B cell (primary cell): ENCODE measurements around the gene AGGF1. TPM values are rescaled to one million over a fixed set of nuclear protein-coding genes. Genes with fewer than 3 reads are reported as not detected.

Experiments
- ATAC-seq: fragments of 200-7000 bp; cut with Tn5 transposase; one replicate; pipeline ENCODE4 v1.10.0; 2021; ENCODE audit warnings: low read depth, mild to moderate bottlenecking, moderate number of reproducible peaks, moderate library complexity
- CTCF ChIA-PET: fragments of 350-600 bp; sonication (Branson Sonifier 250); formaldehyde crosslinking; loops from one replicate; lab custom pipeline; 2021; ENCODE audit warnings: antibody characterized with exemption, inconsistent platforms; lab: Charles Lee
- POLR2A ChIA-PET: fragments of 350-600 bp; sonication (Branson Sonifier 250); formaldehyde crosslinking; loops from one replicate; lab custom pipeline; 2021; ENCODE audit warnings: antibody characterized with exemption; lab: Charles Lee
- DNase-seq: peaks from one replicate; pipeline ENCODE4 v3.0.0; 2013
- H2AFZ ChIP-seq: 2 replicates; pipeline ENCODE4 v1.6.1; 2012; ENCODE audit warnings: mild to moderate bottlenecking, low read depth, low read length; ENCODE audit not compliant: insufficient read depth, poor library complexity, severe bottlenecking
- H3K27ac ChIP-seq, 2 donors: 1 replicate in 1 of 2; 2 replicates in 1 of 2; pipeline ENCODE4 v1.5.1; 2012 to 2013; ENCODE audit warnings: low read length in 2 of 2, mild to moderate bottlenecking in 2 of 2, moderate library complexity in 1 of 2
- H3K27me3 ChIP-seq, 4 experiments: fragments of 200-600 bp in 1 of 4; sonication (generic) in 1 of 4; replicated peaks in 1 of 4; 1 replicate in 2 of 4; 2 replicates in 2 of 4; pipeline versions ENCODE4 v1.6.1 to v1.7.0; 2013 to 2016; ENCODE audit warnings: low read length in 3 of 4, mild to moderate bottlenecking in 2 of 4, mixed read lengths in 1 of 4, moderate library complexity in 1 of 4; ENCODE audit not compliant: insufficient read depth in 4 of 4, control insufficient read depth in 3 of 4; ENCODE audit errors: control extremely low read depth in 1 of 4
- H3K36me3 ChIP-seq, 2 experiments: replicated peaks in 1 of 2; 1 replicate in 1 of 2; 2 replicates in 1 of 2; pipeline versions ENCODE4 v1.6.1 to v1.7.1; 2013; ENCODE audit warnings: low read length in 1 of 2; ENCODE audit not compliant: insufficient read depth in 2 of 2, control insufficient read depth in 1 of 2; ENCODE audit errors: control extremely low read depth in 1 of 2, extremely low read depth in 1 of 2
- H3K4me1 ChIP-seq, 2 donors: fragments of 200-600 bp in 1 of 2; sonication (generic) in 1 of 2; 1 replicate in 1 of 2; 2 replicates in 1 of 2; pipeline versions ENCODE4 v1.5.1 to v1.6.1; 2013 to 2017; ENCODE audit warnings: low read length in 2 of 2; ENCODE audit not compliant: control insufficient read depth in 2 of 2, insufficient read depth in 2 of 2
- H3K4me2 ChIP-seq: replicated peaks from 2 replicates; pipeline ENCODE3; 2012; ENCODE audit warnings: mild to moderate bottlenecking, low read depth, low read length; ENCODE audit not compliant: poor library complexity, severe bottlenecking
- H3K4me3 ChIP-seq, 5 experiments: fragments of 200-600 bp in 1 of 5; sonication (generic) in 1 of 5; 1 replicate in 3 of 5; 2 replicates in 2 of 5; pipeline versions ENCODE4 v1.5.1 to v1.7.0; 2011 to 2016; ENCODE audit warnings: low read length in 4 of 5, mild to moderate bottlenecking in 4 of 5, low read depth in 2 of 5, control low read depth in 1 of 5, moderate library complexity in 1 of 5; ENCODE audit not compliant: insufficient read depth in 1 of 5; ENCODE audit errors: control extremely low read depth in 1 of 5, extremely low read depth in 1 of 5
- H3K79me2 ChIP-seq: fragments of 200-600 bp; sonication (generic); one replicate; pipeline ENCODE4 v1.6.0; 2016; ENCODE audit warnings: low read length; ENCODE audit not compliant: control insufficient read depth, insufficient read depth
- H3K9ac ChIP-seq: fragments of 200-600 bp; sonication (generic); 2 replicates; pipeline ENCODE4 v1.6.1; 2017; ENCODE audit warnings: mild to moderate bottlenecking, low read length, moderate library complexity
- H3K9me3 ChIP-seq, 3 donors: one replicate each; pipeline versions ENCODE4 v1.6.1 to v1.7.1; 2013; ENCODE audit warnings: low read length in 2 of 3; ENCODE audit not compliant: control insufficient read depth in 2 of 3, insufficient read depth in 1 of 3; ENCODE audit errors: control extremely low read depth in 1 of 3
- H4K20me1 ChIP-seq: 2 replicates; pipeline ENCODE4 v1.6.0; 2012; ENCODE audit warnings: mild to moderate bottlenecking, low read length; ENCODE audit not compliant: insufficient read depth, control insufficient read depth, poor library complexity, severe bottlenecking
- H3K27ac Mint-ChIP-seq: one replicate; pipeline ENCODE4 v1.8.0; 2021; ENCODE audit warnings: mixed read lengths
- H3K27me3 Mint-ChIP-seq: one replicate; pipeline ENCODE4 v1.8.0; 2021; ENCODE audit warnings: mixed read lengths
- H3K4me1 Mint-ChIP-seq: one replicate; pipeline ENCODE4 v1.8.0; 2021; ENCODE audit warnings: mixed read lengths
- H3K4me3 Mint-ChIP-seq: one replicate; pipeline ENCODE4 v1.8.0; 2021; ENCODE audit warnings: mixed read lengths
- H3K9me3 Mint-ChIP-seq: one replicate; pipeline ENCODE4 v1.8.0; 2022; ENCODE audit warnings: mixed read lengths; ENCODE audit not compliant: insufficient read depth
- EZH2 ChIP-seq: IDR thresholded peaks from 2 replicates; pipeline ENCODE4 v1.6.1; 2012; ENCODE audit warnings: borderline replicate concordance, low read depth, mild to moderate bottlenecking, moderate library complexity, low read length; ENCODE audit not compliant: insufficient read depth, poor library complexity, severe bottlenecking
- WGBS: methylation state at CpG from one replicate; pipeline ENCODE4 v1.1.5; 2013; ENCODE audit warnings: missing lambda C conversion rate; ENCODE audit not compliant: insufficient coverage; 5-methylcytosine and 5-hydroxymethylcytosine counted together
- intact Hi-C: fragments of 100-400 bp; cut with micrococcal nuclease; formaldehyde crosslinking; loops from one replicate; pipeline ENCODE4 v1.10.0; 2022
- polyA plus RNA-seq: library from polyadenylated mRNA; depleted of rRNA; stranded (reverse); fragments of >200 nt; gene quantifications from 2 replicates; pipeline ENCODE4 v1.2.3, GENCODE V29; 2012
- total RNA-seq, 2 donors: library from RNA; stranded (reverse); fragments of 120-200 nt in 1 of 2; gene quantifications; 1 replicate in 1 of 2; 2 replicates in 1 of 2; pipeline versions ENCODE4 v1.2.3 to v1.2.4, GENCODE V29; 2013 to 2022
- TF ChIP-seq, protein P1 (sequence below): fragments of 200-600 bp; IDR thresholded peaks from one replicate; pipeline ENCODE4 v1.8.0; 2022; ENCODE audit warnings: antibody characterized with exemption, mild to moderate bottlenecking

The AGGF1 gene
- total and polyA plus RNA-seq, 2 donors (not counting 1 experiment from before 2014, with no cell fraction given): 9.3 to 25.6 TPM

GRCh38 chr5:77022511-77023417, 7.4 kb upstream of the AGGF1 start:
- no peak overlapping the region for H2AFZ ChIP-seq
- Mint-ChIP-seq H3K27ac (no peak overlapping the region), H3K9me3 (peaks cover 2% of the 10 kb centered on the region), H3K27me3 (peaks cover 48% of the 10 kb centered on the region), H3K4me3 (no peak overlapping the region), H3K4me1 (no peaks in the 10 kb centered on the region)
- H4K20me1 ChIP-seq: no peaks in the 10 kb centered on the region
- TF ChIP-seq, protein P1, sequence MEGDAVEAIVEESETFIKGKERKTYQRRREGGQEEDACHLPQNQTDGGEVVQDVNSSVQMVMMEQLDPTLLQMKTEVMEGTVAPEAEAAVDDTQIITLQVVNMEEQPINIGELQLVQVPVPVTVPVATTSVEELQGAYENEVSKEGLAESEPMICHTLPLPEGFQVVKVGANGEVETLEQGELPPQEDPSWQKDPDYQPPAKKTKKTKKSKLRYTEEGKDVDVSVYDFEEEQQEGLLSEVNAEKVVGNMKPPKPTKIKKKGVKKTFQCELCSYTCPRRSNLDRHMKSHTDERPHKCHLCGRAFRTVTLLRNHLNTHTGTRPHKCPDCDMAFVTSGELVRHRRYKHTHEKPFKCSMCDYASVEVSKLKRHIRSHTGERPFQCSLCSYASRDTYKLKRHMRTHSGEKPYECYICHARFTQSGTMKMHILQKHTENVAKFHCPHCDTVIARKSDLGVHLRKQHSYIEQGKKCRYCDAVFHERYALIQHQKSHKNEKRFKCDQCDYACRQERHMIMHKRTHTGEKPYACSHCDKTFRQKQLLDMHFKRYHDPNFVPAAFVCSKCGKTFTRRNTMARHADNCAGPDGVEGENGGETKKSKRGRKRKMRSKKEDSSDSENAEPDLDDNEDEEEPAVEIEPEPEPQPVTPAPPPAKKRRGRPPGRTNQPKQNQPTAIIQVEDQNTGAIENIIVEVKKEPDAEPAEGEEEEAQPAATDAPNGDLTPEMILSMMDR: no peak
- no peak for TF ChIP-seq EZH2
- ChIA-PET POLR2A (no interaction called here), CTCF (no interaction called here)
- peaks cover 0 to 8% (median 6%) of the 10 kb centered on the region in 4 experiments for H3K27me3 ChIP-seq
- H3K36me3 ChIP-seq: no peaks in the 10 kb centered on the region
- ATAC-seq (no peak), DNase-seq (no peak)
- no peak overlapping the region for H3K4me3 ChIP-seq
- H3K9me3 ChIP-seq: peaks cover 0 to 2% (median 2%) of the 10 kb centered on the region in 3 donors
- H3K27ac ChIP-seq: no peak overlapping the region
- H3K9ac ChIP-seq: no peak overlapping the region
- WGBS: 84% methylated on average over 3 of the region's 7 CpGs
- no peaks in the 10 kb centered on the region for H3K4me1 ChIP-seq
- no peaks in the 10 kb centered on the region for H3K79me2 ChIP-seq
- intact Hi-C loops: no loop called here
- H3K4me2 ChIP-seq: no peak overlapping the region

DNA sequence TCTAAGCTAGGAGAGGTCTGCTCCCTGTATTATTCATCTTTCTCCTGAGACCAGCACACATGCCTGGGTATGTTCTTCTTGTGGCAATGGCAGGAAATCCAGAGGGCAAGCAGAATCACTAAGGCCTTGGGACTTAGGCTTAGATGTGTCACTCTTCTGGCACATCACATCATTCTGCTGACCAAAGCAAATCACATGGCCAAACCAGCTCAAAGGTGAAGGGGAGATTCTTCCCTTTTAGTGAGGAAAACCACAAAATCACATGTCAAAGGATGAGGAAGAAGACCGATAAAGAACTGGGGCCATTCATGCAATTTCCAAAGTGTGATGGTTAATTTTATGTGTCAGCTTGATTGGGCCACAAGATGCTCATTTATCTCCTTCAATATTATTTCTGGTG, 5.7 kb upstream of the AGGF1 start:
- WGBS: no CpG with 5 or more reads among the region's 1 CpG
- intact Hi-C loops: no loop called here
- peaks cover 1% of the 10 kb centered on the region in 2 donors for H3K4me1 ChIP-seq
- H3K4me3 ChIP-seq: no peak overlapping the region
- Mint-ChIP-seq H3K27ac (no peak overlapping the region), H3K9me3 (peaks cover 9% of the 10 kb centered on the region), H3K4me1 (peaks cover 3% of the 10 kb centered on the region), H3K27me3 (peaks cover 37% of the 10 kb centered on the region), H3K4me3 (no peak overlapping the region)
- DNase-seq (no peak), ATAC-seq (no peak)
- no peak overlapping the region for H3K4me2 ChIP-seq
- H3K9me3 ChIP-seq: peaks cover 0 to 14% (median 6%) of the 10 kb centered on the region in 3 donors
- ChIA-PET CTCF (no interaction called here), POLR2A (no interaction called here)
- H3K36me3 ChIP-seq: no peaks in the 10 kb centered on the region
- H2AFZ ChIP-seq: no peak overlapping the region
- H3K27ac ChIP-seq: no peak overlapping the region
- H3K9ac ChIP-seq: no peak overlapping the region
- peaks cover 5% of the 10 kb centered on the region for H3K79me2 ChIP-seq
- H4K20me1 ChIP-seq: no peaks in the 10 kb centered on the region
- TF ChIP-seq EZH2: no peak
- TF ChIP-seq, protein P1: no peak
- peaks cover 0 to 6% (median 6%) of the 10 kb centered on the region in 4 experiments for H3K27me3 ChIP-seq
